Mucosa of rectum (tissue), 2 donors: ENCODE data around the gene PTPRG.
"Not testable (repeated sequence)": the region's sequence is repeated elsewhere in the genome, so short reads cannot be mapped to it uniquely, and the experiment has no call there.

Experiments
- H3K27ac ChIP-seq, 2 donors: one replicate each; pipeline ENCODE4 v1.7.0; 2013; ENCODE audit warnings: inconsistent platforms in 2 of 2, low read depth in 2 of 2, low read length in 2 of 2
- H3K27me3 ChIP-seq, 2 donors: one replicate each; pipeline ENCODE4 v1.7.0; 2013; ENCODE audit warnings: low read length in 2 of 2; ENCODE audit not compliant: control insufficient read depth in 2 of 2, insufficient read depth in 2 of 2
- H3K36me3 ChIP-seq, 2 donors: one replicate each; pipeline ENCODE4 v1.7.0; 2013; ENCODE audit warnings: low read length in 2 of 2; ENCODE audit not compliant: control insufficient read depth in 2 of 2, insufficient read depth in 2 of 2
- H3K4me1 ChIP-seq, 2 donors: one replicate each; pipeline ENCODE4 v1.7.0; 2013; ENCODE audit warnings: low read length in 2 of 2, mild to moderate bottlenecking in 1 of 2; ENCODE audit not compliant: control insufficient read depth in 2 of 2, insufficient read depth in 2 of 2
- H3K4me3 ChIP-seq, 2 donors: one replicate each; pipeline ENCODE4 v1.7.0; 2013; ENCODE audit warnings: low read length in 2 of 2
- H3K9ac ChIP-seq, 2 donors: one replicate each; pipeline ENCODE4 v1.7.0; 2013; ENCODE audit warnings: low read length in 2 of 2, low read depth in 1 of 2, mild to moderate bottlenecking in 1 of 2
- H3K9me3 ChIP-seq, 2 donors: one replicate each; pipeline ENCODE4 v1.7.0; 2013; ENCODE audit warnings: low read length in 2 of 2; ENCODE audit not compliant: control insufficient read depth in 2 of 2
- donor health status: healthy.
- donor health status: Normal muscosa, but diverticular disease.

PTPRG gene

DNA sequence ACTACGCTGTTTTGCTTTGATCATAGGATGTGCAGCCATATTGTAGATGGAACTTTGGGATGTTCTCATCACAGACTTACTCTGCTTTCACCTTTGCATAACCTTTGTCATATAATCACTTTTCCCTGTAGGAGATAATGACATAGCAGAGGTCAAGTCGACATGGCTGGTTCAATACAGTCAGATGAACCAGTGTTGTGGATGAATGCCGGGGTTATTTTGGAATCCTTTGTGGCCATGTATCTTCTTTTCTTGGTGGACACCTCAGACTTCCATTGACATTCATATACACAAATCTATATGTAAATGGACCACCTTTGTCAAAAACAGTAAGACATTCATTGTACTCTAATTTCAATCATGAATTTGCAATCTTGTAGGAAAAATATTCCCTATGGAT, 180.2 kb downstream of the PTPRG start:
- H3K9me3 ChIP-seq: no peaks in the 10 kb centered on the region
- H3K4me1 ChIP-seq: no peaks in the 10 kb centered on the region
- no peak overlapping the region for H3K9ac ChIP-seq
- H3K36me3 ChIP-seq: no peaks in the 10 kb centered on the region
- H3K27ac ChIP-seq: no peak overlapping the region
- H3K4me3 ChIP-seq: no peak overlapping the region
- no peaks in the 10 kb centered on the region for H3K27me3 ChIP-seq

DNA sequence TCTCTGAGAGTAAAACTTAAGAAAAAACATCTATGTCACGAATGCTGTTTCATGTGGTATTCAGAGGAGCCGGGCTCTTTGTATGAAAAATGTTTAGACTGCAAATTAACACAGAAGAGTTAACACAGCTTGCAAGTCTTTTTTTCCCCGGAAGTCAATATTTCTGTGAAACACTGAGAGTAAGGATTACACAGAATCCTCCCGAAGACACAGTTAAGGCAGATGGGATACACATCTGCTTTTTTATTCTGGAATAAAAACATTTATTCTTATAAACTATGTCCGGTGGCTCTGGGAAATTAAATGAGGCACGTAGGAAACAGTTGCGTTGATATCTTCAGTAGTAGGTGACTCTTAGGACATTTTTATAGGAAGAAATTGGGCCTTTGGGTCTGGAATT, 180.6 kb downstream of the PTPRG start:
- Histone ChIP-seq H3K9ac (no peak overlapping the region), H3K27ac (no peak overlapping the region), H3K4me3 (no peak overlapping the region), H3K27me3 (no peaks in the 10 kb centered on the region), H3K4me1 (no peaks in the 10 kb centered on the region), H3K36me3 (no peaks in the 10 kb centered on the region), H3K9me3 (no peaks in the 10 kb centered on the region)

DNA sequence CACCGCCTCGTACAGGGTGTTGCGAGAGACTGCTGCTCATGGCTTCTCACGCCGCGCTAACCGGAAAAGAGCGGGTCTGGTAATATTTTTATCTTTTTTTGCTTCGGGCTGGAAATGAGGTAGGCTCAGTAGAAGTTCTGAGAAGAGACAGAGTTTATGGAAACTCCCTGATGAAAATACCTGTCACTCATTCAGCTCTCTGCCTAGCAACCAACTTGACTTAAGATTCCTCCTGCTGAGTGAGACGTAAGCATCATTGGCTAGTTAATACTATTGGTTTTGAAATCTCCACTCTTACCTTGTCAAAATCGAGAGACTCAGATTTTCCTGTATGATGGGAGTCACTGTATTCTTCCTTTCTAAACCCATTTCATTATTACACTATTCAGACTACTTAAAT, 181.7 kb downstream of the PTPRG start:
- no peaks in the 10 kb centered on the region for H3K4me1 ChIP-seq
- no peak overlapping the region for H3K27ac ChIP-seq
- no peaks in the 10 kb centered on the region for H3K9me3 ChIP-seq
- H3K36me3 ChIP-seq: no peaks in the 10 kb centered on the region
- H3K4me3 ChIP-seq: no peak overlapping the region
- no peaks in the 10 kb centered on the region for H3K27me3 ChIP-seq
- no peak overlapping the region for H3K9ac ChIP-seq

DNA sequence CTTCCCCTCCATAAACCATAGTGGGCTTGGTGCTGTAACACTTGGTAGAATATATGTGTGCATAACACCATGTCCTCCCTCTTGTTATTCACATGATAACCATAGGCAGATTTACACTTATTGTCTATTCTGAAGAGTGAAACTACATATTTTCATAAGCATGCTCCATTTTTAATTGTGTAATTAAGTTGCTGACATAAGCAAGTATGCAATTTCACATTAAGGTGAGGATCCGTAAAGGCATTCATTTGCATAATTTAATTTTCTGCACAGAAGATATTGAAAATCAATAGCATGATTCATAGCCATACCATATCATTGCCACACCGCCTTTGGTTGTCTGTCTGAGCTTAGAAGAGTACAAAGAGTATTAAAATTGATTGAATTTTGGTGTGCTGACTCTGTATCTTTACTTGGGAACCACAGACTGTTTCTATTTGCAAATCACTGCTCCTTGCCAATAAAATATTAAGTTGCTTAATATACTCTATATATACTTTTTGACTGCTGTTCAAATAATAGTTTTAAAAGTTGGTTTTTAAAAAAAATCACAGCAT, 182.4 kb downstream of the PTPRG start:
- Histone ChIP-seq H3K4me3 (no peak overlapping the region), H3K9me3 (no peaks in the 10 kb centered on the region), H3K4me1 (no peaks in the 10 kb centered on the region)

DNA sequence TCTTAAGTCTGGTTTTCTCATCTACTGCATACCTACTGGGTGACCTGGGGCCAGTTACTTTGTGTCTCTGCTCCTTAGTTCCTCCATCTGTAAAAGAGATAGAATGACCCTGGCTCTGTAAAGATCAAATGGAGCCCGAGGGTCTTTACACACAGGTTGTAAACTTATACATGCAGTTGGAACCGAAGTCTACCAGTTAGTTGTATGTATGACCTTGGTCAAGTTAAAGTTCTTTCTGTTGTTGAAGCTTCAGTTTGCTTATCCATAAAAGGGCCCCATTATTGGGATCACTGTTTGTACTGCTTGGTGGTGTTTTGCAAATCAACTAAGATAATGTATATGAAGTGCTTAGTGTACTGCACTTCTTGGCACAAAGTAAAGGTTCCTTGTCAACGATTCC, 186.9 kb downstream of the PTPRG start:
- H3K4me1 ChIP-seq: no peaks in the 10 kb centered on the region
- H3K9me3 ChIP-seq: no peaks in the 10 kb centered on the region
- H3K9ac ChIP-seq: no peak overlapping the region
- no peaks in the 10 kb centered on the region for H3K27me3 ChIP-seq
- no peak overlapping the region for H3K4me3 ChIP-seq
- no peaks in the 10 kb centered on the region for H3K36me3 ChIP-seq
- no peak overlapping the region for H3K27ac ChIP-seq

More for the DNA sequence above, 182.4 kb downstream of the PTPRG start:
- no peaks in the 10 kb centered on the region for H3K36me3 ChIP-seq
- no peak overlapping the region for H3K27ac ChIP-seq
- no peaks in the 10 kb centered on the region for H3K27me3 ChIP-seq
- no peak overlapping the region for H3K9ac ChIP-seq

DNA sequence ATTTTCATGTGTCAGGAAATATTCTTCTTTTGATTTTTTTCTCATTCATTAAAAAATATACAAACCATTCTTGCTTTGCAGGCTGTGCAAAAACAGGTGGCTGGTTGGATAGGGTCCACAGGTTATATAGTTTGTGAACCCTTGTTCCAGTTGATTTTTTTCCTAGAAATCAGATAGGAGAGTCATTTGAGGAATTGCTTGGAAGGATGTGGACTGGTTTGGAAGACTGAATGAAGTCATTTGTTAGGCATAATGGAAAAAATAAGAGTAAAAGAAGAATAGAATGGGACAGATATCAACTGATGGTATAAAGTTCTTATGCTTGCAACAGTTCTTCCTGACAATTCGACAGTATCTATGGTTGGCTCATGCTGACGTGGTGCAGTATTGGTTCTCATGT, 189.4 kb downstream of the PTPRG start:
- H3K4me3 ChIP-seq: no peak overlapping the region

DNA sequence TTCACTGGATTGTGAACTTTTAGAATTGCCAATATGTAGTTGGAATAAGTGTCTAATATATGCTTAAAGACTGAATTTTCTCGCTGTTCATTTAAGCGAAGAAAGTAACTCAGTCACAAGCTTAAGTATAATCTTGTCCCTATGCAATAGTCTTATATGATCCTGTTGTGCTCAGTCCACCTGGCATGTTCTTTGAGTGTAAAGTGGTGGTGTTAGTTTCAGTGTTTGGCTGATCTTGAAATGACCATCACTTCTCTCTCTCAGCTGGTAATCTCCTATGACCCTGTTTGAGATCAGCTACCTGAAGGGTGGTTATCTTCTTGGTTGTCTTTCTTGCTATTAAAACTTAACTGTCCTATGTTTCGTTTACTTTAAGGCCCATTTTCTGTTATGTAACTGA, 197.5 kb downstream of the PTPRG start:
- Histone ChIP-seq H3K9me3 (no peaks in the 10 kb centered on the region), H3K27me3 (no peaks in the 10 kb centered on the region), H3K4me1 (no peaks in the 10 kb centered on the region), H3K36me3 (no peaks in the 10 kb centered on the region), H3K27ac (no peak overlapping the region), H3K9ac (no peak overlapping the region), H3K4me3 (no peak overlapping the region)

More for the DNA sequence above, 189.4 kb downstream of the PTPRG start:
- Histone ChIP-seq H3K4me1 (no peaks in the 10 kb centered on the region), H3K9me3 (no peaks in the 10 kb centered on the region), H3K27me3 (no peaks in the 10 kb centered on the region), H3K9ac (no peak overlapping the region), H3K36me3 (no peaks in the 10 kb centered on the region), H3K27ac (no peak overlapping the region)

DNA sequence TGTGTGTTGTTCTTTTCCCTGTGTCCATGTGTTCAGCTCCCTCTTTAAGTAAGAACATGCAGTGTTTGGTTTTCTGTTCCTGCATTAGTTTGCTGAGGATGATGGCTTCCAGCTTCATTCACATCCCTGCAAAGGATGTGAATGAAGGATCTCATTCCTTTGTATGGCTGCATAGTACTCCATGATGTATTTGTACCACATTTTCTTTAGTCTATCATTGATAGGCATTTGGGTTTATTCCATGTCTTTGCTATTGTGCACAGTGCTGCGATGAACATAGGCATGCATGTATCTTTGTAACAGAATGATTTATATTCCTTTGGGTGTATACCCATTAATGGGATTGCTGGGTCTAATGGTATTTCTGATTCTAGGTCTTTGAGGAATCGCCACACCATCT, 199.4 kb downstream of the PTPRG start:
- H3K27me3 ChIP-seq, H3K36me3 ChIP-seq, H3K4me1 ChIP-seq, H3K4me3 ChIP-seq, H3K9ac ChIP-seq, H3K9me3 ChIP-seq, H3K27ac ChIP-seq: not testable (repeated sequence)

DNA sequence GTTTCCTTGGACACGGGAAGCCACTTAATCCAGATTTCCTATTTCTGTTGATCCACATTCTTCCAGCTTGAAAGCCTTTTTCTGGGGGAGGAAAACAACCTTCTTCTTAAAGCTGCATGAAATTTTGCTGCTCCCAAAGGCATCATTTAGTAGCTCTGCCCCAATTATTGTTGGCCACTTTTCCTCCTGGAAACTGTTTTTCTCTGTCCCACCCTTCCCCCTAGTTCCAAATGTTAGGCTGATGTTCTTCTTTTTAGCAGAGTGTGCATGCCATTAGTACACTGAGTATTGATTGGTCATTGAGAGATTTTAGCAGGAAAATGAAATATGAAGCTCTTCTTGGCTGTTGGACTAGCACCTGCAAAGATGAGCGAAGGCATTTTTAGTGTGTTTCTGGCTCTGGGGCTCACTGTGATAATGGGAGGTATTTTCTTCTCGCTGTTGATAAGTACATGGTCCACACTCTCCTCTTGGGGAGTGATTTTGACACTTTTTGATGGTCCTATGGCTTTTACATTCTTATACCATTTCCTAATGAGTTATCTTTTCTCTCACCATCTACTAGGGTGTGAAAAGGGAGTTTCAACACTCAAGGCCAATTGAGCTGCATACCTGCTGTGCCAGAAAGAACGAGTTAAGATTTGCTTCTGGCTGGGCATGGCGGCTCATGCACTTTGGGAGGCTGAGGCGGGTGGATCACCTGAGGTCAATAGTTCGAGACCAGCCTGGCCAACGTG, 200.5 kb downstream of the PTPRG start:
- no peak overlapping the region for H3K27ac ChIP-seq
- H3K36me3 ChIP-seq: no peaks in the 10 kb centered on the region
- H3K27me3 ChIP-seq: no peaks in the 10 kb centered on the region
- no peaks in the 10 kb centered on the region for H3K4me1 ChIP-seq
- no peaks in the 10 kb centered on the region for H3K9me3 ChIP-seq
- no peak overlapping the region for H3K4me3 ChIP-seq
- H3K9ac ChIP-seq: no peak overlapping the region

DNA sequence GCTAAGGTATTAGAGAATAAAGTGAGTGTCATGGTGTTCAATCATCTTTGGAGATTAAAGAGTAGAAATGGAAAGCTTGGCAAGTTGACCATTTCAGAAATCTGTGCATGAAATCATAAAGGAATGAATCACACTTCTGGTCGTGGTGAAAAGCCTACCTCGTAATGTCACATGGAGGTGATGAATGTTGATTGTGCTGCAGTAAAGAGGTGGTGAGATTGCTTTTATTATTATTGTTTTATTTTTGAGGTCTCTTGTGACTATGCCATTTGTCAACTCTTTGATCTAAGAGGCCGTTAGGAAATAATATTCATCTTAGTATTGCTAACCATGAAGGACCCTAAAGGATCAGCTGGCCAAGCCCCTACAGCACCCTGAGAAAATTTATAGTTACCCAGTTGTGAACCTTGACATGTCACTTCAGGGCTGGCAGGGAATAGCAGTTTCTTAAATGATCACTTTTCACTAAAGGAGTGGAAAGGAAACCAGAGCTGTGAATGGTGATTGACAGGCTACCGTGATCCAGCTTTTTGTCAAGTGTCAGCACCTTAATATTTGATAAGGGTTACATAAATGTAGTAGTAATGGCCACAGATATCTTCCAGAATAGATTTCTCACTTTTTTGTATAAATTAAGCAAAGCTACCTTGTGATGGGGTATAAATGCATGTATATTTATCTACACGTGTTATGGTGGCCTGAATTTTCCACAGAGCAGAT, 203.9 kb downstream of the PTPRG start:
- H3K9ac ChIP-seq: no peak overlapping the region
- H3K27me3 ChIP-seq: no peaks in the 10 kb centered on the region
- no peaks in the 10 kb centered on the region for H3K4me1 ChIP-seq
- no peaks in the 10 kb centered on the region for H3K9me3 ChIP-seq
- no peaks in the 10 kb centered on the region for H3K36me3 ChIP-seq
- no peak overlapping the region for H3K27ac ChIP-seq
- H3K4me3 ChIP-seq: no peak overlapping the region
